ENCODE results near the gene VPS26C.
"Not testable (repeated sequence)": the region's sequence is repeated elsewhere in the genome, so short reads cannot be mapped to it uniquely, and the experiment has no call there.

VPS26C gene

DNA sequence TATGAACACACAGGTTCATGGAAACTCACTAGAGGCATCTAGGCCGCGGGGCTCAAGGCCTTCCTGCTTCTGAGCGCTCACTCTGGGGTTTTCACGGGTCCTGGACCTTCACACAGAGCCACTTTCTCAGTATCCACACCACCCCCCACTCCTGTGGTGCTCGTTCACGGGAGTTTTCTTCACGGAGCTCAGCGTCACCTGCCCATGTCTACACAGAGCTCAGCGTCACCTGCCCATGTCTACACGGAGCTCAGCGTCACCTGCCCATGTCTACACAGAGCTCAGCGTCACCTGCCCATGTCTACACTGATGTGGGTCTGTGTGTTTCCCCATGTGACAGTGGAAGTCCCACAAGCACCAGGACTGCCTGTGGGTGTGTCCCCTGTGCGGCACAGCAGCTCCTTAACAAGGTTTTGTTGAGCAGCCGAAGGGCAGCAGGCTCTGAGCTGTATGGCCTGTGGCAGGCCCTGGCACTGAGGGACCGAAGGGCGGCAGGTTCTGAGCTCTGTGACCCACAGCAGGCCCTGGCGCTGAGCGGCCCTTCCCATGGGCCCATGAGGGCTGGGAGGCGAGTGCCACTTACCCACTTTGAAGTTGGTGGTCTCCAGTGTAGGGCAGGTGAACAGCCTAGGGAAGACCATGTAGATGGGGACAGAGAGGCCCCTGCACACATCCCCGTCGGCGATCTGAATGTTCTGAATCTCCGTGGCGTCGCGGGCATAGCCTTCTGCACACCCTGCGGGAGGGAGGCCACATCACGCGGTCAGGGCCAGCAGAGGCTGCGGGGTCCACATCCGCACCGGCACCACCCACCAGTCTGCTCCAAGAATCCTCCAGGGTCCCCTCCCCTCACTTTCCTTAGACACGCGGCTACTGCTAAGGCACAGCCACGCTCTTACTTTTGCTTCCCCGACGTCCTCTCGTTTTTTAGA lies 39.8 kb downstream of the VPS26C start:
- DNase-seq: no peak

DNA sequence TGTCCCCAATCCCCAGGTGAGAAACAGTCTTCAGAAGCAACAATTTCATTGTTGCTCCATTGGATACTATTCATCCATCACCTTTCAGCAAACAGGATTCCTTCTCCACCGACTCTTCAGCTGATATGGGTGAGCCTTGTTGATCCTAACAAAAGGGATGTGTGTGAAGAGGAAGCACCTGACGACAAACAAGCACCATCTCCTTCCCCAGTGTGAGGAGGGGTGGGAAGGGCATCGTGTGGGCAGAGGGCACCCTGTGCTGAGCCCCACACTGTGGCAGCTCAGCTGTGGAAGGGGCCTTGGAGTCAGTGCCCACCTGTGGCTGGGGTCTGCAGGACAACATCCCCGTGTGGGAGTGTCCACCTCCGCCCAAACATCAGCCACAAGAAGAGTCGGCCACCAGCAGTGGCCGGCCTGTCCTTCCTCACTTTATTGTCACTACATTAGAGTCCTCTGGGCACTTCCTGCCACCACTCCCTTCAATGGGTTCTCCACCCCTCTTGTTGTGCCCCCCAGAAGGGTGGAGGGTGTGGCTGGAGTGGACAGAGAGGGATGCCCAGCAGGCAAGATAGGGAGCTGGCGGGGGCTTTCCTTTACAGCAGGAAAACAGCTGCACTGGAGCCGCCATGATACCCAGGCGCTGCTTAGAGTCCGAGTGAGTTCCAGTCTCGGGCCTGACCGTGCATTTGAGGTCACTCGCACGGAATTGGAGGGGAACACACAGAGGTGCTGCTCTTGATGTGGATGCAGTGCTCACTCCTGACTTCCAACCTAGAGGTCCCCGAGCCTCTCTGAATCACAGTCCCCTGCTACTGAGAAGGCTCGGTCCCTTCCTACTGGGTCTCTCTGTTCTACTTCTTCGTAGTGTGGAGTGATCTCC lies 40.9 kb downstream of the VPS26C start:
- DNase-seq: no peak

DNA sequence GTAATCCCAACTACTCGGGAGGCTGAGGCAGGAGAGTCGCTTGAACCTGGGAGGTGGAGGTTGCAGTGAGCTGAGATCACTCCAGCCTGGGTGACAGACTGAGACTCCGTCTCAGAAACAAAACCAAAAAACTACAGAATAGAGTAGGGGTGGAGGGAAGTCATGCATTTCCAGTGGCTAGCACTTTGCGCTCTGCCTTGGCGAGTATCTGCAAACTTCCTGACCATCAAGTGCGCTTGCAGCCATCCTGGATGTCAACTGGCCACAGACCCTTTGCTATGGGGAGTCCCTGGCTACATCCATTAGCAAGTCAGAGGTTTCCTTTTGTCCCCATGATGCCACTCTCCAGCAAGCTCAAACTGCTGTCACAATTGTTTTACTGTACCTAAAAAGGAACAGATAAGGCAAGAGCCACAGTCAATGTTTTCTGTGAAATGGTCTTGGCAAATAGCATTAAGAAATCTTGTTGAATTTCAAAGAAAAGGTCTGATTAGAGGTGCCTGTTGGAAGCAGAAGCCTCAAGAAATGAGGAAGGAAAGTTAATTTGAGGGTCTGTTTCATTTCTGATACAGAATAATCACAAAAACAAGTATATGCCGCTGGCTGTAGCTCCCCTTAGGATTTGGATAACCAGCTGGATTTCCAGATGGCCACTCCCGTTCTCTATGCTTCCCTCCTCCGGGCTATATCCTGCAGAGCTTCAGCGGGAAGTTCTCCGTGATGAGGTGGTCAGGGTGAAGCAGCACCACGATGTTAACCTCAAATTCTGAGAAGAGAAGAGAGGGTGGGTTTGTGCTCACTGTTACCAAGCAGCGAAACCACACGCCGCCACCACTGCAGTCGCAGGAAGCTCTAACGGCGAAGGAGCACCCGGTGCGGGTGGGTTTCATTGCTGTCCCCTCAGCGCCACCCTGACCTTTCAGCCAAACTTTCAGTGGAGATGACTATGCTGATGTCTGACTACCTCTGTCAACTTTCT lies 42.0 kb downstream of the VPS26C start:
- DNase-seq: no peak

DNA sequence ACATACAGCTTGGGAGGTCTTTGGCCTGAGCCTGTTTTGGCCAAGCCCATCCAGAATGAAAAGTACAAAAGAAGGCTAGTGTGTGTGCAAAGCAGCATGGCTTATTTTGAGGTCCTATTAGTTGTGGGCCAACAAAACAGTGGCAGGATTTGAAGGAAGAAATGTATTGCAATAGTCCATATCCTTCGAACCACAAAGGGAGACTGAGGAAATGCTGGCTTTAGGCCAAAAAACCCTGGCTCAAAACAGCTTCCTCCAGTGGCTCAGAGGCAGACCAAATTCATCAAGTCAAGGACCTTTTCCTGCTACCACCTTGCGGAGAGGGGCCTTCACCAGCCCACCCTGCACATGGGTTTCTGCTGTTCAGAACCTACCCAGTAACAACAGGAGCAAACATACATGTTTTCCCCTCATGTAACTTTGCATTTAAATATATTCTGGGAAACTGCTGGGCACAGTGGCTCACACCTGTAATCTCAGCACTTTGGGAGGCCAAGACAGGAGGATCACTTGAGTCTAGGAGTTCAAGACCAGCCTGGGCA lies 43.3 kb downstream of the VPS26C start:
- DNase-seq: no peak

DNA sequence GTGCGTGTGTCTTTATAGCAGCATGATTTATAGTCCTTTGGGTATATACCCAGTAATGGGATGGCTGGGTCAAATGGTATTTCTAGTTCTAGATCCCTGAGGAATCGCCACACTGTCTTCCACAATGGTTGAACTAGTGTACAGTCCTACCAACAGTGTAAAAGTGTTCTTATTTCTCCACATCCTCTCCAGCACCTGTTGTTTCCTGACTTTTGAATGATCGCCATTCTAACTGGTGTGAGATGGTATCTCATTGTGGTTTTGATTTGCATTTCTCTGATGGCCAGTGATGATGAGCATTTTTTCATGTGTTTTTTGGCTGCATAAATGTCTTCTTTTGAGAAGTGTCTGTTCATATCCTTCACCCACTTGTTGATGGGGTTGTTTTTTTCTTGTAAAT lies 44.9 kb downstream of the VPS26C start:
- DNase-seq: not testable (repeated sequence)

DNA sequence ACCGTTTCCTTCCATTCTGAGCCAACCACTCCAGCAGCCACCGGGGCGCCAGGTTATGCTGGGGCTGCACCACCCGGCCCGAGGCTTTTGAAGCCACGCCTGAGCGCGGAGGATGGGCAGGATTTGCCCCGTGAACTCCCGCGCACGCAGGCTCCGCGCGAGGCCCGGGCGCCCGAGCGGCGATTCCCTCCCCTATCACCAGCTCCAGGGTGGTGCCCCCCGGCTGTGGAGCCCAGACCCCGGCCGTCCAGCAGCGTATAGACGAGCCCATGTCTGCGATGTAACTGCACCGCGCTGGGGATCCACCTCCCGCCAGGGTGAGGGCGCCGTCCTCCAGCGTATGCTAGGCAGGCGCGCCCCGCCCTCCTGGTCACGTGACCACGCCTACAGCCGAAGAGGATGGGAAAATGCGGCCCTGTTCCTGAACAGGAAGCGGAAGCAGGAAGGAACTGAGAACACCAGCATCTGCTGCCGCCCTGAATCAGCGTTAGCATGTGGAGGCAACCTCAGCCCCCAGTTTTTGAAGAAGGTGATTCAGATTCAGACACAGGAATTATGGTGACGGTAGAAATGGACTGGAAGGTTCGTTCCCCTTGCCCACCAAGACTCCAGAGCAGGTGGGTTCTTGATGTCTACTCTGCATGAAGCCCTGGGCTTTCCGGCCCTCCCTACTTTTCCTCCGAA lies 46.0 kb downstream of the VPS26C start:
- peak; percentile 68 for DNase-seq

DNA sequence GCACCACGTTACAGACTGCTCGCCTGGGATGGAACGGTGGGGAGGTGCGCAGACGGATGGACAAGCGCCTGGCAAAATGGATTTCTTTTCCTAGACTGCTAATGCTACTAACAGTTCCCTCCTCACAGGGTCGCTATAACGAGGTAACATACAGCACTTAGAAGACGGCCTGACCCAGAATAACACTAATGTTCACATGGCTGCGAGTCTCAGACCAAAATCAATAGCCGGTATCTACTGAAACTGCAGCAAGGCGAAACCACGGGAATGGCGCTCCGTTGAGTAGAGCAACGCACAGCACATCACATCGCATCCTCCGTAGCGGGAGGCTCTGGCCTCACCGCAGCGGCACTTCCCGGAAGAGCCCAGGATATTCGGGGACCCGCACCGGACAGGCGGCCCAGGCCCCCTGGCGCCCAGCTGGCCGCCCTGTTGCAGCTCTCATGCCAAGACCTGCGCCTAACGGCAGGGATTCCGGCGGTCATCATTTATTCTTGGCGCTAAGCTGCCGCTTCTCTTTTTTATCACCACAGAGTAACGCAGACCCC lies 46.6 kb downstream of the VPS26C start:
- peak; percentile 21 for DNase-seq

DNA sequence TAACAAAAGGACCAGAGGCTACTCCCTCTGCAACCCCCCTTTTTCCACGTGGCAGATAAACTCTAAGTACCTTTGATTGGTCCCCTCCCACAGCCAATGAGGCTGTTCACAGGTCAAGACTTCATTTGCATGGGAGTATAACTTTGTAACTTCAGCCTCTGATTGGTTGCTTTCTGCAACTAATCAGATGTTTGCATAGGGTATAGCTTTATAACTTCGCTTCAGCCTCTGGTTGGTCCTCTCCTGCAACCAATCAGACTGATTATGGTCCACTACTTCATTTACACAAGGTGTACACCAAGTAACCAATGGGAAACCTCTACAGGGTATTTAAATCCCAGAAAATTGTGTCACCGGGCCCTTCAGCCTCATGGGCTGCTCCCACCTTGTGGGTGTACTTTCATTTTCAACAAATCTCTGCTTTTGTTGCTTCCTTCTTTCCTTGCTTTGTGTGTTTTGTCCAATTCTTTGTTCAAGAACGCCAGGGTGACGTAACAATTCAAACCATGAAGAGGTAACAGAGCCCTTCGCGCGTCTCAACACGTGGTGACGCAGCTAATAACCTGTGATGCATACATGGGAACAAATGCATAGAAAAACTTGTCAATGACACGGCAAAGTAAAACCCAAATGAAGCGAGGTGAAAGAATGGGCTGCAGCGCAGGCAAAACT lies 47.2 kb downstream of the VPS26C start:
- DNase-seq: no peak

DNA sequence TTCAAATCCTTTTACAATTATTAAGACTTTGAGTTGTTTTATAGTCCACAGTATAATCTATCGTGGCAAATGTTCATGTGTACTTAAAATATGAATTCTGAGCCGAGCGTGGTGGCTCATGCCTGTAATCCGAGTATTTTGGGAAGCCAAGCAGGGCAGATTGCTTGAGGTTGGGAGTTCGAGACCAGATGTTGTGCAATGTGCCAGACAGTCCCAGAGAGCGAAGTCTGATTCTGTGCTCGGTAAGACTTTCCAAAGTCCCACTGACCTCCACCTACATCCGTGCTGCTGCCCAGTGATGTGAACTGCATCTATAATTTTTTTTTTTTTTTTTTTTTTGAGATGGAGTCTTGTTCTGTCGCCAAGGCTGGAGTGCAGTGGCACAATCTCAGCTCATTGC lies 52.2 kb downstream of the VPS26C start:
- no peak for DNase-seq

DNA sequence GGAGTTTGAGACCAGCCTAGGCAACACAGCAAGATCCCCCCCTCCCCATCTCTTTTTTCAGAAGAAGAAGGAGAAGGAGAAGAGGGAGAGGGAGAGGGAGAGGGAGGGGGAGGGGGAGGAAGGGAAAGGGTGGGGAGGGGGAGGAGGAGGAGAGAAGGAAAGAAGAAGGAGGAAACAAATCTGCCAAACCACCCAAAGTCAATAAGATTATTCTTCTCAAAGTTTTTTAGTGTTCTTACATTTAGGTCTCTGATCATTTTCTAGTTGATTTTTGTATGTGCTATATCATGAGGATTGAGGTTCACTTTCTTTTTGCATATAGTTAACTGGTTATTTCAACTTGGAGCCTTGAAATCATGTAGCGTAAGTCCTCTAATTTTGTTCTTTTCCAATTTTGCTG lies 56.3 kb downstream of the VPS26C start:
- no peak for DNase-seq

DNA sequence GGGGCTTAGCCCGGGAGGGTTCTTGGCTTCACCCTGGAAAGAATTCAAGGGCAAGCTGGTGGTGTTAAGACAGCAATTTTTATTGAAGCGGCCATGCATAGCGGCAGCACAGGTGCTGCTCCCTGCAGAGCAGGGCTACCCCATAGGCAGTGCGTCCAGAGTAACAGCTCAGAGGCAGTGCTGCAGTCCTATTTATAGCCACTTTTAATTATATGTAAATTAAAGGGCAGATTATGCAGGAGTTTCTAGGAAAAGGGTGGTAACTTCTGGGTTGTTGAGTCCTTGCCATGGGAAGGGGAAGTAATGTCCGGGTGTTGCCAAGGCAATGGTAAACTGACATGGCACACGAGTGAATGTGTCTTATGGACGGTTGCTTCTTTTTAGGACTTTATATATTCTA lies 57.0 kb downstream of the VPS26C start:
- no peak for DNase-seq

DNA sequence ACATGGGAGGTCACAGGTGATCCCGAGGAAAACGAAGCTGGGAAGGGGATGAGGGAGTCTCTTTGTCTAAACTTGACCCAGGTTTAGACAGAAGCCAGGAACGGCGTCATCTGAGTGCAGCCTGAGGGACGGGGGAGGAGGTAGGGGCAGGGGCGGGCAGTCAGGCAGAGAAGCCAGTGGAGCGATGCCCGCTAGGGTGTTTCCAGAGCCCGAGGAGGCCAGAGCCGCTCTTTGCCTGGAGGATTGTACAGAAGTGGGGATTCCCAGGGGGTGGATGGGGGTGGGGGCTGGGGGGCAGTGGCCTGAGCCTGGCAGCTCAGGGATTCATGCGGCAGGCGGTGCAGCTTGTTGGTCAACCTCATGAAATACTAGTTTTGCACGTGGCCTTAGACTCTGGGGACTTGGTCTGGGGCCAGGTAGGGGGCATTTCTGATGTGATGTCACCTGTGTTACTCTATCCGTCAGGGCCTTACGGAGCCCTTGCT lies 58.4 kb downstream of the VPS26C start:
- peak; percentile 1 for DNase-seq

DNA sequence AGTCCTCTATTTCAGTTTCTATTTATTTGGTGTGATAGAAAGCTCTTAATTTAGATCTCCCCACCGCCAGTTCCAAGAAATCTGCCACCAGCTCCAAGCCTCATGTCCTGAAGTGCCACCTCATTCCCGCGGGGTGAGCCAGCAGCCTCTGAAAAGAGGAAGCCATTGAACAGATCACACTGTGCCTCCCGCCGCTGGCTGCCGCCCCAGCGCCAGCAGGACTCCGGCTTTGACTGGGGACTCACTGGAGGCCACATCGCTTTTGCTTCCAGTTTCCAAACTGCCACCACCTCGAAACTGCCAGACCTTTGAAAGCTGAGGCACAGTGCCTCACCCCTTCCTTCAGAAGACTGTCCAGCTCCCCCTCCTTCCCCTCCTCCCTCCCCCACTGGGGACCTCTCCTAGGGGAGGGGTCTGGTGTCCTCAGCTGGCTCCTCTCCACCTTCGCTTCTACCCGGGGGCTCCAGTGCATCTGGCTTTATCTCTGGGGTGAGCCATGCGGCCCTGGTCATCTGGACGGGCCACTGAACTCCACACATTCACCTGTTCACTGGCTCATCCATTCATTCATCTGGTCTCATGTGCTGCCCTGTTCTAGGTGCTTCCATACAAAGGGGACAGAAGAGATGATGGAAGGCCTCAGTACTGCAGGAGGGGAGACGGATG lies 58.9 kb downstream of the VPS26C start:
- no peak for DNase-seq

DNA sequence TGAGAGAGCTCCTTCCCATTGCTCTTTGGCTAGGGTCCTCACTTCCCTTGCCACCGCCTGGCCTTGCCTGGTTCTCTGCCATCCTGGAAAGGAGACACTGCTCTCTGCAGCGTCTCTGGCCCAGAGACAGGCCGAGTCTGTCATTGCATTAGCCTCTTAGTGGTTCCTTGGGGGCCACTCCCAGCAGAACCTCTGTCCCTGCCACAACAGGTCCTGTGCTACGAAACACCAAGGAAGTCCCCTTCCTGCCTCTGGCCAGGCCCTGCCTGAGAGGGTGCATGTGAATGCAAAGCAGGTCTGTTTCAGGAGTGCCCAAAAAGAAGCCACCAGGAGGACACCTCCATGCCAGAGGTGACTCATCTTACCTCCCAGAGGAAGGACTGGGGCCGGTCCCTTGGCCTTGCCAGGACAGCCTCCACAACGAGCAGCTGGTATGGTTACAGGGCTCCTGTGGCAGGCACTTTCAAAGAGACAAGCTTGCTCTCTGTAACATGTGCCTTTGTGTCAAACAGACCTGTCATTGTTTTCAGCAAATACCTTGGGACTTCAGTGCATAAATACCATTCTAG lies 59.6 kb downstream of the VPS26C start:
- DNase-seq: peak; percentile 9

DNA sequence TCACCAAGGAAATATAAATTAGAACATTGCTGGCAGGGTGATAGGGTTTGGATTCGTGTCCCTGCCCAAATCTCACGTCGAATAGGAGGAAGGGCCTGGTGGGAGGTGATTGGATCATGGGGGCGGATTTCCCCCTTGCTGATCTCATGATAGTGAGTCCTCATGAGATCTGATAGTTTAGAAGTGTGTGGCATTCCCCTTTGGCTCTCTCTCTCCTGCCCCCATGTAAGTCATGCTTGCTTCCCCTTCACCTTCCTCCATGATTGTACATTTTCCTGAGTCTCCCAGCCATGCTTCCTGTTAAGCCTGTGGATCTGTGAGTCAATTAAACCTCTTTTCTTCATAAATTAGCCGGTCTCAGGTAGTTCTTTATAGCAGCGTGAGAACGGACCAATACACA lies 60.6 kb downstream of the VPS26C start:
- no peak for DNase-seq

DNA sequence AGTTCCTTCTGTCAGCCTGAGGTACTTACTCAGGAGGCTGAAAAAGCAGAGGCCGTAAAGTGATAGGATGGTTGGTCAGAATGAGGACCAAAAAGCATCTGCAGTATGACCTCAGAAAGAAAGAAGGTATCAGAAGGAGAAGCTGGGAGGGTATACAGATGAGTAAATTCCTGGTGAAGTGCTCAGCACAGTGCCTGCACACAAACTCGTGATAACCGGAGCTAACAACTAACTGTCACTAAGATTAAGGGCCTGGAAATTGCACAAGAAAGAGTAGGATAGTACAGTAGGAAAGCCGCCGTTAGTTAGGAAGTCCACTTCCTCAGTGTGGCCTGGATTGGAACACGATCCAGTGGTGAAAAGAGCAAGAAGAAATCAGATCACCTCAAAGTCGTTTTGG lies 62.6 kb downstream of the VPS26C start:
- DNase-seq: no peak

DNA sequence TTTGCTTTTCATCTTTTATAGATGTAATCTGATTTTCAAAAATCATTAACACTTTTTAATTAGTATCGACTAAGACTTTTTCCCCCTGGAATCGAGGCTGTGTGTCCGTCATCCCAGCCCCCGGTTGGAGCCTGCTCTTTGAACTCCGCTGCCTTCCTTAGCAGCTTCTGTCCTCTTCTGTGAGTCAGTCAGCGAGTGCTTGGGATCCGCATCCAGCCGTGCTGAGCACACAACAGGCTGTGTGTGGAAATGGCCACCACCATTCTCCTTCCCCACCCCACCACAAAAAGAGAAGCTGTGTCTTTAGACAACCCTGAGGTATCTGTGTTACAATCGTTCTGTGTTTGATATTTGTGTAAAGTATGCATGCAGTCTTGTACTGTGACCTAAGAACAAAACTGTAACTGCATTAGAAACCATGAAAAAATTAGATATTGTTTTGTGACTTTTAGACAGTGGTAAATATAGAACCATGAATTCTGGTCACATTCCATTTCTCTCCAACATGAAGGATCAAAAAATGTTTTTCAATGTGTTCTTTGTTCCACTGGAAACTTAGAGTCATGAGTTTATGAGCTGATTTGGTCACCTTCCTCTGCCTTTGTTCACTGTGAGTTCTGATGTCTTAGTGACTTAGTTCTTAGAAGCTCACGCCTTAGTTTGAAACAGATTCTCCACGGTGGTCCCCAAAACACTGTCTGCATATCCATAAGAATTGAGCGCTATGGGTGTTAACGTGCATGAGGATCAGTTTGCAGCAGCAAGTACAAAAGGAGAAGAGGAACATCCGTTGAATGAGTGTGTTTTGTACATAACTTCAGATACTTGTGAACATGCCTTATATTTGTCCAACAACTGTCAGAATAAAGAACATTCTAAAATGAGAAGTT lies 64.7 kb downstream of the VPS26C start:
- DNase-seq: no peak

DNA sequence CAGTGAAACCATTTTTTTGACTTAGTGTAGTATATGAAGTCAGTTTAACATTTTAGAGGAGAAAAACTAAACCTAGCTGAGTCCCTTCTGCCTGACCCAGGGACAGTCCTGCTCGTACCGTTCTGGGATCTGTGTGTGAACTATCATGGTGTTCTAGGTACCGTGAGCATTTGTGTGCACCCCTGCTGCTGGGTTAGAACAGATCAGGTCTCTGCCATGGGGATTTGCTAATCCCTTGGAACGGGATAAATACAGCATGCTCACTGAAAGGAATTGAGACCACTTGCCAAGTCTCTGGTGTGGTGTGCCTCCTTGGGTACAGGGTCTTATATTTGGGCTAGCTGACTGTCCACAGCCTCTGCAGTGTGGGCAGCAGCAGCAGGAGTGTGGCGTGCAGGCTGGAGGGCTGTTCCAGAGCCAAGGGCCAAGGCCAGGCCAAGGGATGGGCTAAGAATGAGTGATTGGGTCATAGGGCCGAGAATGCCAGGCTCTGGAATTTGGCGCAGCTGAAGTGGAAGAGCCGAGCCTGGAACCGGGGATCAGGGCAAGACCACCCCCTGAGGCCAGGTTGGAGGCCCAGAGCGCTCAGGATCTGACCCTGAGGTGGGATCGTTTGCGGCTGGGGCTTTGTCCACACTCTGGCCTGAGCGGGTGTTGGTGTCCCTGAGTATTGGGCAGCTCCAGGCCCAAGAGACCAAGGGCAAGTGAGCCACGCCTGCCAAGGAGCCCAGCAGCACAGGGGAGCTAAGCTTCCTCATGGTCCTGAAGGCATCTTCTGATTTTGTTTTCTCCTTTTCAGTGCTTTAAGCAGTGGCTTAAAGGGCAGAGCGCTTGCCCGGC lies 66.3 kb downstream of the VPS26C start:
- DNase-seq: no peak

Measured in NCI-H526 treated with DMSO at 0.1 percent for 48 hours (cell line).